ENCODE measurements around the gene RFC4.

- no peak for TF ChIP-seq TAF1 (IDR thresholded peaks at IDR 0.05; ENCODE audit: borderline replicate concordance, insufficient read depth, low read length)
- TF ChIP-seq REST (IDR thresholded peaks at IDR 0.05; ENCODE audit: insufficient read depth in 1 of 2, low read depth in 2 of 2, low read length in 2 of 2) = no peak
- TF ChIP-seq POLR2AphosphoS5 (IDR thresholded peaks at IDR 0.05; ENCODE audit: low read depth, low read length) = no peak
- TF ChIP-seq SIN3A (IDR thresholded peaks at IDR 0.05; ENCODE audit: borderline replicate concordance, insufficient read depth, low read length) = no peak
Measured at GRCh38 chr3:186757686-186758220, 48.5 kb downstream of the RFC4 start.
